ENCODE results near the gene GPC5.

GPC5 gene

DNA sequence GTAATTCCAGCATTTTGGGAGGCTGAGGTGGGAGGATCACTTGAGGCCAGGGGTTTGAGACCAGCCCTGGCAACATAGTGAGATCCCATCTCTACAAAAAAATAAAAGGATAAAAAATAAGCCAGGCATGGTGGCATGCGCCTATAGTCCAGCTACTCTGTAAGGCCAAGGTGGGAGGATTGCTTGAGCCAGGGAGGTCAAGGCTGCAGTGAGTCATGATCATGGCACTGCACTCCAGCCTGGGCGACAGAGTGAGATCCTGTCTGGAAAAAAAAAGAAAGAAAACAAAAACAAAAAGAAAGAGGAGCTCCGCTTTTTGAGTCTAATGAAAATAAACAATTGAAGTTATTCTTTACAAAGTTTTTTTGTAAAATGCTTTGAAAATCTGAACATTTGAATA lies 326.2 kb downstream of the GPC5 start:
- H3K9ac ChIP-seq (ENCODE audit: insufficient read length, low read depth), result no peak overlapping the region
- H3K4me1 ChIP-seq (ENCODE audit: insufficient read depth, insufficient read length), result no peaks in the 10 kb centered on the region
- H3K36me3 ChIP-seq (ENCODE audit: insufficient read depth, insufficient read length, low read length), result no peaks in the 10 kb centered on the region
- H3K4me3 ChIP-seq (ENCODE audit: insufficient read length, low read depth), result no peak overlapping the region
- TF ChIP-seq ZNF274 (IDR thresholded peaks at IDR 0.05; ENCODE audit: low read depth, low read length), result no peak
- TF ChIP-seq YY1 (IDR thresholded peaks at IDR 0.05; ENCODE audit: insufficient read depth, insufficient read length), result no peak
- no peak for TF ChIP-seq SUZ12 (IDR thresholded peaks at IDR 0.05; ENCODE audit: extremely low read depth, insufficient read depth, insufficient read length)
- no peaks in the 10 kb centered on the region for H3K27me3 ChIP-seq (ENCODE audit: insufficient read depth, insufficient read length)
- no peak for DNase-seq (ENCODE audit: low read depth, low spot score)
- no peaks in the 10 kb centered on the region for H3K9me3 ChIP-seq (ENCODE audit: insufficient read depth, low read length)

DNA sequence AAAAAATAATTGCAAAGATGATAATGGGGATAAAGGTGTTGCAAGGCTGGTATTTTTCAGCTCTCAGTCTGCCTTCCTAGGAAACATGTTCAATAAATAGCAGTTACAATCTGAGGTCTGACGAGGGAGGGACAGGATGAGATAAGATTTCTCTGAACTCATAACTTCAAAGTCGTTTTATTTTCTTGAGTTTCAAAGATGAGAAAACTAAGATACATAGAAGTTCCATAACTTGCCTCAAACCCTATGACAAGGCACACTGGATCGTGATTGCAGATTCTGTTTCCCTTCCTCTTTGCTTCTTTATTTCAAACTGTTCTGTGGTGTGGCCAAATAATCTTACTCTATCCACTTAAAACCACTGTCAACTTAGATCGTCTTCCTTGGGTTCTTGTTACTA lies 327.2 kb downstream of the GPC5 start:
- DNase-seq (ENCODE audit: low read depth, low spot score), result no peak
- Histone ChIP-seq H3K9ac (ENCODE audit: insufficient read length, low read depth) (no peak overlapping the region), H3K36me3 (ENCODE audit: insufficient read depth, insufficient read length, low read length) (no peaks in the 10 kb centered on the region), H3K9me3 (ENCODE audit: insufficient read depth, low read length) (no peaks in the 10 kb centered on the region), H3K4me3 (ENCODE audit: insufficient read length, low read depth) (no peak overlapping the region), H3K27me3 (ENCODE audit: insufficient read depth, insufficient read length) (no peaks in the 10 kb centered on the region), H3K4me1 (ENCODE audit: insufficient read depth, insufficient read length) (no peaks in the 10 kb centered on the region)
- TF ChIP-seq ZNF274 (IDR thresholded peaks at IDR 0.05; ENCODE audit: low read depth, low read length) (no peak), SUZ12 (IDR thresholded peaks at IDR 0.05; ENCODE audit: extremely low read depth, insufficient read depth, insufficient read length) (no peak), YY1 (IDR thresholded peaks at IDR 0.05; ENCODE audit: insufficient read depth, insufficient read length) (no peak)

DNA sequence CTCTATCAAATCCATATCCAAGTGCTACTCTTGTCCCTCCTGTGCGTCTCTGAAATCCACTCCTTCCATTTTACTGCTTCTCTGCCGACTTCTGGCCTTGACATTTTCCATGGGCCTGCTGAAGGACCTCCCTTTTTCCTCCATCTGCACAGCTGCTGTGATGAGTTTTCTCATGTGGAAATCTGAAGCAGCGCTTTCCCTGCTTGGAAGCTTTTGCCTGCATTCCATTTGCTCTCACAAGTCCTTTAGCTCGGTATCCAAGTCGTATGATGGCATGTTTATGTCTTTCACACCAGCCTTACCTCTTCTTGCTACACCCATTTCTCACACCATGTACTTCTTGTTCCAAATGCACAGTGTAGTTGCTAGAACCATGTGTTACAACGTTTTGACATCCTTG lies 328.2 kb downstream of the GPC5 start:
- no peak for DNase-seq (ENCODE audit: low read depth, low spot score)
- no peaks in the 10 kb centered on the region for H3K9me3 ChIP-seq (ENCODE audit: insufficient read depth, low read length)
- H3K4me3 ChIP-seq (ENCODE audit: insufficient read length, low read depth), result no peak overlapping the region
- no peaks in the 10 kb centered on the region for H3K27me3 ChIP-seq (ENCODE audit: insufficient read depth, insufficient read length)
- H3K36me3 ChIP-seq (ENCODE audit: insufficient read depth, insufficient read length, low read length), result no peaks in the 10 kb centered on the region
- H3K9ac ChIP-seq (ENCODE audit: insufficient read length, low read depth), result no peak overlapping the region
- TF ChIP-seq YY1 (IDR thresholded peaks at IDR 0.05; ENCODE audit: insufficient read depth, insufficient read length) (no peak), SUZ12 (IDR thresholded peaks at IDR 0.05; ENCODE audit: extremely low read depth, insufficient read depth, insufficient read length) (no peak)
- H3K4me1 ChIP-seq (ENCODE audit: insufficient read depth, insufficient read length), result no peaks in the 10 kb centered on the region

DNA sequence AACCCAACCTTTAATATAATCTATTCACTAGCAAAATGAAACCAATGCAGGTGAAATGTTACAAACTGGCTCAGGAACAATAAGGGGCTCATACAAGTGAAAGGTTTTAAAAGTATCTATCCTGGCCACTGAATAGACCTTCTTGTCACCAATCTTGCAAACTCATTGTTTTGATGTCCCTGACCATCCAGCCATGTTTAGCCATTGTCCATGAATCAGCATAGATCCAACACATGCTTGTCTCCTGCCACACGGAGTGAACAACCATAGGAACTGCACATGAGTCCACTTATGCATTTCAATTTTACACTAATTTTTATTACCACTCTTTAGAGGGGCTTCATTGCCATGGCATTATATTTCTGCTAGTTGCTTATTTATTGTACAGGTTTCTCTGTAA lies 331.4 kb downstream of the GPC5 start:
- DNase-seq (ENCODE audit: low read depth, low spot score), result no peak
- H3K4me1 ChIP-seq (ENCODE audit: insufficient read depth, insufficient read length), result no peaks in the 10 kb centered on the region
- H3K27me3 ChIP-seq (ENCODE audit: insufficient read depth, insufficient read length), result no peaks in the 10 kb centered on the region
- no peak overlapping the region for H3K4me3 ChIP-seq (ENCODE audit: insufficient read length, low read depth)
- no peak for TF ChIP-seq SUZ12 (IDR thresholded peaks at IDR 0.05; ENCODE audit: extremely low read depth, insufficient read depth, insufficient read length)
- TF ChIP-seq ZNF274 (IDR thresholded peaks at IDR 0.05; ENCODE audit: low read depth, low read length), result no peak
- TF ChIP-seq YY1 (IDR thresholded peaks at IDR 0.05; ENCODE audit: insufficient read depth, insufficient read length), result no peak
- no peak overlapping the region for H3K9ac ChIP-seq (ENCODE audit: insufficient read length, low read depth)
- H3K9me3 ChIP-seq (ENCODE audit: insufficient read depth, low read length), result no peaks in the 10 kb centered on the region
- H3K36me3 ChIP-seq (ENCODE audit: insufficient read depth, insufficient read length, low read length), result no peaks in the 10 kb centered on the region

DNA sequence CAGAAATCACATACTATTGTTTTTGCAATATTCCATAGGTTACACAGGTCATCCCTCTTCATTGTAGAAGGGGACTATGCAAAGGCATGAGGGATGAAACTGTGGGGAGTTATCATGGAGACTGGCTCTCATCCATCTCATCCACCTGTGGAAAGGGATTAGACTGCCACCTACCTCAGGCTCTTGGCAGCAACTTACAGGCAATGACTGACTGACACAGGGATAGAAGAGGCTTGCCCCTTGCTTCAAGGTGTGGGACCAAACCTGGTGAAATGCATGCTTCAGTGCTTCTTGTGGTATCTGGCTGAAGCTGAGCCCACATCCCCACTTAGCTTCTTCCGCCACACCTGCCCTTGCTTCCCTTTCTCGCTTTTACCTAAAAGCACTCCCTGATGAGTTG lies 341.3 kb downstream of the GPC5 start:
- Histone ChIP-seq H3K36me3 (ENCODE audit: insufficient read depth, insufficient read length, low read length) (no peaks in the 10 kb centered on the region), H3K4me1 (ENCODE audit: insufficient read depth, insufficient read length) (no peaks in the 10 kb centered on the region), H3K4me3 (ENCODE audit: insufficient read length, low read depth) (no peak overlapping the region), H3K9me3 (ENCODE audit: insufficient read depth, low read length) (no peaks in the 10 kb centered on the region), H3K27me3 (ENCODE audit: insufficient read depth, insufficient read length) (no peaks in the 10 kb centered on the region), H3K9ac (ENCODE audit: insufficient read length, low read depth) (no peak overlapping the region)
- no peak for DNase-seq (ENCODE audit: low read depth, low spot score)
- TF ChIP-seq ZNF274 (IDR thresholded peaks at IDR 0.05; ENCODE audit: low read depth, low read length) (no peak), SUZ12 (IDR thresholded peaks at IDR 0.05; ENCODE audit: extremely low read depth, insufficient read depth, insufficient read length) (no peak), YY1 (IDR thresholded peaks at IDR 0.05; ENCODE audit: insufficient read depth, insufficient read length) (no peak)

DNA sequence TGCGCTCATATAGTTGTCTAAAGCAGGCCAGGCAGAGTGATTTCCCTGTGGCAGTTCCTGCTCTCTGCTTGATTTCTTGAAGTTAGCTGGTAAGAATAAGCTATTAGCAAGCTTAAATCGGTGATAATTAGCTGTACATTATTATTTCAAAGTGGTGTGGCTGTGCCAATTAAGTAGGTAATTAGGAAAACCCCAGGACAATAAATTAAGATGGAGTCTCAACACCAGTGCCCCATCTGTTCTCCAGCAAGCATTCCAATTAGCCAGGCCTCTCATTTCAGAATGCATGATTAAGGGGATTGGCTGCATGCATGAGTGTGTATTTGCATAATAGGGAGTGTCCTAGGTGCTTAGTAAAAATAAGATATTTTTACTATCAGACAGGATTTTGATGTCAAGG lies 342.3 kb downstream of the GPC5 start:
- no peaks in the 10 kb centered on the region for H3K36me3 ChIP-seq (ENCODE audit: insufficient read depth, insufficient read length, low read length)
- no peaks in the 10 kb centered on the region for H3K9me3 ChIP-seq (ENCODE audit: insufficient read depth, low read length)
- H3K9ac ChIP-seq (ENCODE audit: insufficient read length, low read depth), result no peak overlapping the region
- no peaks in the 10 kb centered on the region for H3K27me3 ChIP-seq (ENCODE audit: insufficient read depth, insufficient read length)
- no peak for TF ChIP-seq SUZ12 (IDR thresholded peaks at IDR 0.05; ENCODE audit: extremely low read depth, insufficient read depth, insufficient read length)
- no peak for TF ChIP-seq ZNF274 (IDR thresholded peaks at IDR 0.05; ENCODE audit: low read depth, low read length)
- TF ChIP-seq YY1 (IDR thresholded peaks at IDR 0.05; ENCODE audit: insufficient read depth, insufficient read length), result no peak
- no peak overlapping the region for H3K4me3 ChIP-seq (ENCODE audit: insufficient read length, low read depth)
- H3K4me1 ChIP-seq (ENCODE audit: insufficient read depth, insufficient read length), result no peaks in the 10 kb centered on the region
- DNase-seq (ENCODE audit: low read depth, low spot score), result no peak

DNA sequence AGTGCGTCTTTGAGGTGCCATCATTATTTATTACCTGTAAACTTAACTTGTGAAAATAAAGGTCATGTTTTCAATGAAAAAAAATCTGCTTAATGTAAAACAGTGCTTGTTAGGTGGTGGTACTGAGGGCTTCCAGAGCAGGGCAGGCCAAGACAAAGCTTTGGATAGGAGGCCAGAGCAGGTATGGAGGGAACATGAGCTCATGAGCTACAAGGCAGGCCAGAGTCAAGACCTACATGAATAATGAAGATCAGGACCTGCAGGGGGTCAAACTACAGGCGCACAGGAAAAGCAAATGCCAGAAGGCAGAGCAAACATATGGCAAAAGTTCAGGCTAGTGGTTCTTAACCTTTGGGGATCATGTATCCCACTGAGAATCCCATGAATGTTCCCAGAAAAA lies 343.5 kb downstream of the GPC5 start:
- TF ChIP-seq YY1 (IDR thresholded peaks at IDR 0.05; ENCODE audit: insufficient read depth, insufficient read length), result no peak
- no peak for TF ChIP-seq SUZ12 (IDR thresholded peaks at IDR 0.05; ENCODE audit: extremely low read depth, insufficient read depth, insufficient read length)
- TF ChIP-seq ZNF274 (IDR thresholded peaks at IDR 0.05; ENCODE audit: low read depth, low read length), result no peak
- H3K4me3 ChIP-seq (ENCODE audit: insufficient read length, low read depth), result no peak overlapping the region
- H3K9me3 ChIP-seq (ENCODE audit: insufficient read depth, low read length), result no peaks in the 10 kb centered on the region
- H3K9ac ChIP-seq (ENCODE audit: insufficient read length, low read depth), result no peak overlapping the region
- no peaks in the 10 kb centered on the region for H3K4me1 ChIP-seq (ENCODE audit: insufficient read depth, insufficient read length)
- no peaks in the 10 kb centered on the region for H3K36me3 ChIP-seq (ENCODE audit: insufficient read depth, insufficient read length, low read length)
- H3K27me3 ChIP-seq (ENCODE audit: insufficient read depth, insufficient read length), result no peaks in the 10 kb centered on the region
- no peak for DNase-seq (ENCODE audit: low read depth, low spot score)

DNA sequence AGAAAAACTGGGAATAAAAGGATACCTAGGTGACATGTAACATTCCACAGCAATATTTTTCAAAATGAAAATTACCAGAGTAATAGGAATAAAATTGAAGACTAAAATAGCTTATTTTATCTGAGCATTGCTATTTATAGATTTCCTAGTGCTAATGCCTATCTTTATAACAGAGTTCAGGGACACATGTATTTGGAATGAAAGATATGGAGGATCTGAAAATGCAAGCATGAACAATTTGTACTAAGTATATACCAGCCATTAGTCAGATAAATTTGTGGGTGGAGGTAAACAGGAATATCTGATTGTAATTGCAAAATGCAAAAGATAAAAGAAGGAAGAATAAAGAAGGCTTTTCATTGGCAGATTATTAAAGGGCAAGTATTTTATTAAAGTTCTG lies 345.9 kb downstream of the GPC5 start:
- H3K4me3 ChIP-seq (ENCODE audit: insufficient read length, low read depth), result no peak overlapping the region
- no peak for TF ChIP-seq ZNF274 (IDR thresholded peaks at IDR 0.05; ENCODE audit: low read depth, low read length)
- no peak for TF ChIP-seq SUZ12 (IDR thresholded peaks at IDR 0.05; ENCODE audit: extremely low read depth, insufficient read depth, insufficient read length)
- no peak for TF ChIP-seq YY1 (IDR thresholded peaks at IDR 0.05; ENCODE audit: insufficient read depth, insufficient read length)
- H3K36me3 ChIP-seq (ENCODE audit: insufficient read depth, insufficient read length, low read length), result no peaks in the 10 kb centered on the region

More for the DNA sequence above, 345.9 kb downstream of the GPC5 start:
- Histone ChIP-seq H3K4me1 (ENCODE audit: insufficient read depth, insufficient read length) (no peaks in the 10 kb centered on the region), H3K27me3 (ENCODE audit: insufficient read depth, insufficient read length) (no peaks in the 10 kb centered on the region), H3K9me3 (ENCODE audit: insufficient read depth, low read length) (no peaks in the 10 kb centered on the region), H3K9ac (ENCODE audit: insufficient read length, low read depth) (no peak overlapping the region)
- DNase-seq (ENCODE audit: low read depth, low spot score), result no peak
